ENCODE results near the gene HNRNPDL. TPM values are rescaled to one million over a fixed set of nuclear protein-coding genes. Genes with fewer than 3 reads are reported as not detected.
"Not testable (repeated sequence)": the region's sequence is repeated elsewhere in the genome, so short reads cannot be mapped to it uniquely, and the experiment has no call there.

Gene HNRNPDL
- total RNA-seq, 2 experiments from 2014 or later = 311 to 320 TPM

- Mint-ChIP-seq H3K27me3 (no peaks in the 10 kb centered on the region), H3K4me3 (peak overlapping the region; percentile 100), H3K9me3 (no peaks in the 10 kb centered on the region), H3K36me3 (ENCODE audit: low read depth) (peaks cover 56% of the 10 kb centered on the region), H3K27ac (peak overlapping the region; percentile 100), H3K4me1 (peaks cover 60% of the 10 kb centered on the region)
- peak; percentile 77 for DNase-seq
- POLR2A ChIA-PET = interaction anchor here (0.6 to 2.0 kb wide), 7 partner anchors 8 to 959 kb away, joined by 3 to 14 read pairs (median 3); partner anchors contain the start of gene HNRNPD
- CTCF ChIA-PET = interaction anchor here (0.6 to 3.9 kb wide), 38 partner anchors 7 to 1190 kb away, joined by 3 to 39 read pairs (median 5); partner anchors contain the start of genes COPS4 and HNRNPD
Observed at GRCh38 chr4:82429728-82430192, 502 bp downstream of the HNRNPDL start.

GRCh38 chr4:82428969-82429727, 1.1 kb downstream of the HNRNPDL start:
- Mint-ChIP-seq H3K4me3 (peak overlapping the region; percentile 100), H3K27ac (peak overlapping the region; percentile 100), H3K9me3 (no peaks in the 10 kb centered on the region), H3K36me3 (ENCODE audit: low read depth) (peaks cover 60% of the 10 kb centered on the region), H3K27me3 (no peaks in the 10 kb centered on the region), H3K4me1 (peaks cover 64% of the 10 kb centered on the region)
- ChIA-PET CTCF (interaction anchor here (0.6 to 3.9 kb wide), 43 partner anchors 8 to 1191 kb away, joined by 3 to 39 read pairs (median 5); partner anchors contain the start of genes COPS4 and HNRNPD), POLR2A (interaction anchor here (0.6 to 2.0 kb wide), 8 partner anchors 8 to 959 kb away, joined by 3 to 14 read pairs (median 3); partner anchors contain the start of gene HNRNPD)
- DNase-seq = peak; percentile 90

DNA sequence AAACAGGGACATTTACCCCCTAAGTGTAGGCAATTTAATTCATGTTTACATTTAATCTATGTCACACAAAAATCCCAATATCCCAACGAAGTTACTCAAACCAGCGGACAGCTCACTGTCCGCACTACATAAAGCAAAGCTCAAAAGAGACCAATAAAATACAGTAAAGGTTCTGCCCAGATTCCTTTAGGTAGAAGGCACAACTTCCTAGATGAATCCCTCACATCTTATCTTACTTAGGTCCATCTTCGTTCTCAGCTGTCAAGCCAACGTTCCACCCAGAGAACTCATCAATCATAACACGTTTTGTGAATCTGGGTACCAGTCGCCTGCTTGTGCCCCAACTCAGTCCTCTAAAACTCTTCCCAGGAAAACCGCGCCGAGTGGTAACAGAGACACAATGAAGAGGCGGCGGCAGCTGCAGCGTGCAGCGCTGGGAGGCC, 1.7 kb downstream of the HNRNPDL start:
- ChIA-PET CTCF (interaction anchor here (0.6 to 3.9 kb wide), 40 partner anchors 9 to 1192 kb away, joined by 3 to 39 read pairs (median 5); partner anchors contain the start of genes COPS4 and HNRNPD), POLR2A (interaction anchor here (0.6 to 2.0 kb wide), 3 partner anchors 55 to 99 kb away, joined by 3 to 14 read pairs (median 3); partner anchors contain the start of gene HNRNPD)
- Mint-ChIP-seq H3K27ac (peak overlapping the region; percentile 100), H3K4me3 (peak overlapping the region; percentile 100), H3K36me3 (ENCODE audit: low read depth) (peaks cover 62% of the 10 kb centered on the region), H3K27me3 (no peaks in the 10 kb centered on the region), H3K4me1 (peaks cover 58% of the 10 kb centered on the region), H3K9me3 (no peaks in the 10 kb centered on the region)
- DNase-seq = no peak

GRCh38 chr4:82425478-82425877, 4.8 kb downstream of the HNRNPDL start:
- Mint-ChIP-seq H3K36me3 (ENCODE audit: low read depth) (peaks cover 69% of the 10 kb centered on the region), H3K27me3 (no peaks in the 10 kb centered on the region), H3K27ac (no peak overlapping the region), H3K4me3 (no peak overlapping the region), H3K9me3 (no peaks in the 10 kb centered on the region), H3K4me1 (peaks cover 42% of the 10 kb centered on the region)
- CTCF ChIA-PET = no interaction called here
- no peak for DNase-seq
- POLR2A ChIA-PET = no interaction called here

DNA sequence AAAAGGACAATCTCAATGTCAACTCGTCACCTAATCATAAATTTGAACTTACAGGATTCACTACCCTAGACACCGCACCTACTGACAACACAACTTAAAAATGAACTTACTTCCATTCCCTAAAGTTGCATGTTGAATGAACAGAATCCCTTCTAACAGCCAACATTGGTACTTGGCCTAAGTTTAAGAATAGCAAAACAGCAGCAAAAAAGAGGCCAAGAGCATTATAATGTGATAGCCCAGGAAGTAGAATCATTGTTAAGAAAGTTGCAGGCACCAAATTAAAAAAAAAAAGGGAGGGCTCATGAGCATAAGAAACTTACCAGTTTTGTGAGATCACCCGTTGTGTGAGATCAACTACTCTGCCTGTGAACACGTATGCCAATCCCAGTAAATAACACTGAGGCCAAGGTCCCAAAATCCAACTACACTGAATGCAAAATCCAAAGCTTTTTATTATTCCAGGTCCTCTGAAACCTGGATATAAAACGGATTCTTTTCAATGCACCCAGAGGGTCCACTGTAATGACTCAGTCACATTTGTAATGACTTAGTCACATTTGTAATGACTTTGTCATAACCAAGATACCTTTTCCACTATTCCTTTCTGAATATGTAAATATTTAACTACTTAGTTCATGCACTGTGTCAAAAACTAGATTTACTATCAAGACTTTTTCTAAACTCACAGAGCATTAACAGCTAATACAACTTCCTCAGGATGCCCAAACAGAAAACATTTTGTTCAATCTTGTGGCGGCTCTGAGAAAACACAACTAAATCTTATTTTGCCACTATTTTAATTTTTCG, 6.8 kb downstream of the HNRNPDL start:
- Mint-ChIP-seq H3K4me3 (no peak overlapping the region), H3K4me1 (peaks cover 41% of the 10 kb centered on the region), H3K9me3 (no peaks in the 10 kb centered on the region), H3K27ac (no peak overlapping the region), H3K27me3 (peaks cover 5% of the 10 kb centered on the region), H3K36me3 (ENCODE audit: low read depth) (peaks cover 62% of the 10 kb centered on the region)
- DNase-seq = no peak
- ChIA-PET POLR2A (interaction anchor here (0.6 kb wide), 1 partner anchor 39 kb away, joined by 4 read pairs; no protein-coding TSS in a partner anchor), CTCF (interaction anchor here (0.9 to 1.7 kb wide), 2 partner anchors 9 to 23 kb away, joined by 3 to 5 read pairs; no protein-coding TSS in a partner anchor)

DNA sequence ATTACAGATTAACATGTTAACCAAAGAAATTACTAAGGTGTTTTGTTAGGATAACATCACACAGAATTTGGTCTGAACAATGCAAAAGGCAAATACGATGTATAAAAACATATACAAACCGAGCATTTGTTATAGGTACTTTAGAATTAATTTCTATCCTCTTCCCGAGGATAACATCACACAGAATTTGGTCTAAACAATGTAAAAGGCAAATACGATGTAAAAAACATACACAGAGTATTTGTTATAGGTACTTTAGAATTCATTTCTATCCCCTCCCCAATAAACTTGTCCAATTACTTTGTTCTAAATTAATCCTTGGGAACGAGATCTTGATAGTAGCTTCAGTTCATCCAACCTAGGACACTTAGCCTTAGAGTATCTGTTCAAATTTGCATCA, 7.6 kb downstream of the HNRNPDL start:
- ChIA-PET CTCF (no interaction called here), POLR2A (no interaction called here)
- peaks cover 13% of the 10 kb centered on the region for H3K27me3 Mint-ChIP-seq
- DNase-seq = no peak
- H3K9me3 Mint-ChIP-seq = no peaks in the 10 kb centered on the region
- H3K4me3 Mint-ChIP-seq = no peak overlapping the region
- H3K36me3 Mint-ChIP-seq (ENCODE audit: low read depth) = peaks cover 54% of the 10 kb centered on the region
- H3K27ac Mint-ChIP-seq = no peak overlapping the region
- peaks cover 36% of the 10 kb centered on the region for H3K4me1 Mint-ChIP-seq

- DNase-seq = no peak
- ChIA-PET POLR2A (interaction anchor here (0.7 to 1.0 kb wide), 2 partner anchors 8 to 55 kb away, joined by 3 to 5 read pairs; partner anchors contain the start of gene HNRNPDL), CTCF (no interaction called here)
- Mint-ChIP-seq H3K4me3 (no peak overlapping the region), H3K36me3 (ENCODE audit: low read depth) (peaks cover 48% of the 10 kb centered on the region), H3K27ac (no peak overlapping the region), H3K27me3 (peaks cover 17% of the 10 kb centered on the region), H3K4me1 (peaks cover 30% of the 10 kb centered on the region), H3K9me3 (no peaks in the 10 kb centered on the region)
Observed at GRCh38 chr4:82421796-82422560, 8.3 kb downstream of the HNRNPDL start.

DNA sequence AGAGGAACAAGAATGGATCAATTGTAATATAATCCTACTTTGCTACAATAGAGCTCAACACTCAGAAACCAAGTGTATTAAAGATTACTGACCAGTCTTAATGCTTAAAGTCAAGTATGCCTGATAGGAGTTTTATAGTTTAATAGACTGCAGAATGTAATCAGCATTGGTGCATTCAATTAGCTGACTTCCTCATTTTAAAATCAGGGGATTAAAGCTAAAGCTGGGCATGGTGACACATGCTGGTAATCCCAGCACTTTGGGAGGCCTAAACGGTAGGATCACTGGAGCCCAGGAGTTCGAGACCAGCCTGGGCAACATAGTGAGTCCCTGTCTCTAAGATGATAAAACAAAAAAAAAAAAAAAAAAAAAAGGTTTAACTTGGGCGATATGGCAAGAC, 10.8 kb downstream of the HNRNPDL start:
- POLR2A ChIA-PET = interaction anchor here (0.5 to 1.0 kb wide), 2 partner anchors 10 to 41 kb away, joined by 3 read pairs; no protein-coding TSS in a partner anchor
- no peak overlapping the region for H3K27ac Mint-ChIP-seq

DNA sequence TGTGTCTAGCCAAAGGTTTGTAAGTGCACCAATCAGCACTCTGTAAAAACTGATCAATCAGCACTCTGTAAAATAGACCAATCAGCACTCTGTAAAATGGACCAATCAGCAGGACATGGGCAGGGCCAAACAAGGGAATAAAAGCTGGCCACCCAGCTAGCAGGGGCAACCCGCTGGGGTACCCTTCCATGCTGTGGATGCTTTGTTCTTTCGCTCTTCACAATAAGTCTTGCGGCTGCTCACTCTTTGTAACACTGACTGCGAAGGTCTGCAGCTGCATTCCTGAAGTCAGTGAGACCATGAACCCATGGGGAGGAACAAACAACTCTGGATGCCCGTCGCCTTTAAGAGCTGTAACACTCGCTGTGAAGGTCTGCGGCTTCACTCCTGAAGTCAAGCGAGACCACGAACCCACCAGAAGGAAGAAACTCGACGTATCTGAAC, 14.3 kb downstream of the HNRNPDL start:
- ChIA-PET CTCF (interaction anchor here (1.2 to 3.5 kb wide), 4 partner anchors 9 to 35 kb away, joined by 3 to 26 read pairs (median 3); partner anchors contain the start of gene HNRNPDL), POLR2A (no interaction called here)
- Mint-ChIP-seq H3K4me3 (no peak overlapping the region), H3K36me3 (ENCODE audit: low read depth) (no peaks in the 10 kb centered on the region), H3K4me1 (peaks cover 2% of the 10 kb centered on the region), H3K9me3 (peaks cover 2% of the 10 kb centered on the region), H3K27me3 (peaks cover 29% of the 10 kb centered on the region), H3K27ac (no peak overlapping the region)
- DNase-seq = no peak

More for the DNA sequence above, 10.8 kb downstream of the HNRNPDL start:
- peaks cover 2% of the 10 kb centered on the region for H3K9me3 Mint-ChIP-seq
- H3K36me3 Mint-ChIP-seq (ENCODE audit: low read depth) = peaks cover 24% of the 10 kb centered on the region
- no peak overlapping the region for H3K4me3 Mint-ChIP-seq
- H3K4me1 Mint-ChIP-seq = peaks cover 10% of the 10 kb centered on the region
- CTCF ChIA-PET = interaction anchor here (1.5 to 2.2 kb wide), 2 partner anchors 10 to 12 kb away, joined by 4 to 18 read pairs; partner anchors contain the start of gene HNRNPDL
- H3K27me3 Mint-ChIP-seq = peaks cover 29% of the 10 kb centered on the region
- no peak for DNase-seq

- H3K36me3 Mint-ChIP-seq (ENCODE audit: low read depth); DNase-seq; H3K27ac Mint-ChIP-seq; POLR2A ChIA-PET; H3K4me3 Mint-ChIP-seq; H3K9me3 Mint-ChIP-seq; H3K4me1 Mint-ChIP-seq: not testable (repeated sequence)
- CTCF ChIA-PET = interaction anchor here (1.3 to 3.5 kb wide), 4 partner anchors 9 to 34 kb away, joined by 3 to 26 read pairs (median 4); partner anchors contain the start of gene HNRNPDL
- H3K27me3 Mint-ChIP-seq = peaks cover 29% of the 10 kb centered on the region
Observed at GRCh38 chr4:82415061-82415460, 15.2 kb downstream of the HNRNPDL start.

- DNase-seq = no peak
- Mint-ChIP-seq H3K9me3 (no peaks in the 10 kb centered on the region), H3K27me3 (peaks cover 5% of the 10 kb centered on the region), H3K27ac (no peak overlapping the region), H3K36me3 (ENCODE audit: low read depth) (no peaks in the 10 kb centered on the region), H3K4me3 (no peak overlapping the region), H3K4me1 (no peaks in the 10 kb centered on the region)
- ChIA-PET CTCF (no interaction called here), POLR2A (interaction anchor here (0.6 kb wide), 1 partner anchor 17 kb away, joined by 3 read pairs; no protein-coding TSS in a partner anchor)
Observed at GRCh38 chr4:82403725-82404124, 26.5 kb downstream of the HNRNPDL start.
